ENCODE data around the gene S100A11.

The S100A11 gene

DNA sequence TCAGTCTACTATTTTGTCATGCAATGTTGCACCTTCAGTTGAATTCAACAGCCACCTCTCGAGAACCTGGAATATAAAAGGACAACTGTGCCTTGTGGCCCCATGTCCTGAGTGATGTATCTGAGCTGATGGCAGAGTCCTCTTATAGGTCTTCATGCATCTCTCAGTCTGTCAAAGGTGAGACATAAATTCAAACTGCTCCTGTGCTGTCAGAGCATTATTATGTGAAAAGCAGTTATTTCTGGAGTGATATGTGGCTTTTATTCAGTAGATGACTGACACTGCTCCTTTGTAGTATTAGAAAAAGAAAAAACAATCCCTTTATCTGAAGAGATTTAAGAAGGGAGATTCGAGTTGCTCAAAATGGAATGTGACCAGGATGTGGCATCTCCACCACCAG lies 51.5 kb downstream of the S100A11 start:
- no peak overlapping the region for H3K4me3 ChIP-seq (ENCODE audit: low read length)
- TF ChIP-seq CTCF (conservative IDR thresholded peaks at IDR 0.05; ENCODE audit: low read depth, low read length), result no peak
- no peak for DNase-seq (ENCODE audit: low read depth)

DNA sequence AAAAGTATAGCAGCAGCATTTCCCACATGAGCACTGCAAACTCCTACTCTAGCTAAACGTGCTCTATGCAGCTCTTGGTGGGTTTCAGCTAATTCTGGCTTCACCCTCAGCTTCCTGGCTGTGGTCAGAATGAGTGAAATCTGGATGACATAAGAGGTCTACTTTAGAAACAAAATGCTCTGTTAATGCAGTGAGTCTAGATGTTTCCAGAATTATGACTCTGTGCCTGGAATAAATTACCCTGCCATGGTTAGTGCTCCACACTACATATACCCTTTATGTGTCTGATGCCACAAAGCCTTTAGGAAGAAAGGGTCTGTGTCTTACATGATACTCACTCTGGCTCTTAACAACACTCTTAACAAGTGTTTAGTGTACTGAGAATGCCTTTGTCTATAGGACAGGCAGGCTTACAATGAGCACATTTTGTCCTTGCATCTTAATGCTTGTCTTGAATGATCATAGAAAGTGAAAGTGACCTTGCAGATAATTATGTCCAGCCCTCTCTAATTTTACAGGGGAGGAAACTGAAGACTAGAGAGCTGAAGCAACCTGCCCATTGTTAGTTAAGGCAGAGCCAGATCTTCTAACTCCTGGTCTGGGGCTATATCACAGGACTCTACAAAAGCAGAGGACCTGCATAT lies 52.4 kb downstream of the S100A11 start:
- no peak for TF ChIP-seq CTCF (conservative IDR thresholded peaks at IDR 0.05; ENCODE audit: low read depth, low read length)
- H3K4me3 ChIP-seq (ENCODE audit: low read length), result no peak overlapping the region
- no peak for DNase-seq (ENCODE audit: low read depth)

All from retinal pigment epithelial cell (primary cell).